DOHH2 (cell line): ENCODE results near the gene PLCL1.

Source experiments
- H3F3A ChIP-seq: fragments of 200-600 bp; sonication (generic), shearing (Covaris generic); 2 replicates; pipeline ENCODE4 v1.6.0; 2016; ENCODE audit warnings: antibody characterized with exemption, mild to moderate bottlenecking; ENCODE audit not compliant: control insufficient read depth, insufficient read depth
- H3K27ac ChIP-seq: fragments of 200-600 bp; sonication (generic); 2 replicates; pipeline ENCODE4 v1.5.1; 2014; ENCODE audit warnings: low read depth, mild to moderate bottlenecking, low read length, moderate library complexity
- H3K27me3 ChIP-seq: fragments of 200-600 bp; sonication (generic); 2 replicates; pipeline ENCODE4 v1.6.1; 2014; ENCODE audit warnings: mild to moderate bottlenecking, low read length, mixed read lengths; ENCODE audit not compliant: control insufficient read depth
- H3K36me3 ChIP-seq: fragments of 200-600 bp; sonication (generic); 2 replicates; pipeline ENCODE4 v1.6.1; 2014; ENCODE audit warnings: mild to moderate bottlenecking, low read length, moderate library complexity, mixed read lengths; ENCODE audit not compliant: control insufficient read depth
- H3K4me1 ChIP-seq: fragments of 200-600 bp; sonication (generic); 2 replicates; pipeline ENCODE4 v1.6.1; 2014; ENCODE audit warnings: mild to moderate bottlenecking, low read length, mixed read lengths; ENCODE audit not compliant: control insufficient read depth
- H3K4me2 ChIP-seq: fragments of 200-600 bp; sonication (generic); 2 replicates; pipeline ENCODE4 v1.6.0; 2014; ENCODE audit warnings: mild to moderate bottlenecking, low read length, moderate library complexity
- H3K4me3 ChIP-seq: fragments of 200-600 bp; sonication (generic); 2 replicates; pipeline ENCODE4 v1.5.1; 2014; ENCODE audit warnings: mild to moderate bottlenecking, low read length, mixed read lengths
- H3K79me2 ChIP-seq: fragments of 200-600 bp; sonication (generic); 2 replicates; pipeline ENCODE4 v1.6.1; 2014; ENCODE audit warnings: mild to moderate bottlenecking, low read length, mixed read lengths; ENCODE audit not compliant: control insufficient read depth
- H3K9me2 ChIP-seq: fragments of 200-600 bp; sonication (generic); replicated peaks from 2 replicates; pipeline ENCODE4 v1.6.1; 2014; ENCODE audit warnings: mild to moderate bottlenecking, low read length, mixed read lengths; ENCODE audit not compliant: control insufficient read depth
- H3K9me3 ChIP-seq: fragments of 200-600 bp; sonication (generic); 2 replicates; pipeline ENCODE4 v1.6.1; 2014; ENCODE audit warnings: antibody characterized with exemption, low read length, mixed read lengths; ENCODE audit not compliant: control insufficient read depth, insufficient read depth
- H4K20me1 ChIP-seq: fragments of 200-600 bp; sonication (generic); 2 replicates; pipeline ENCODE4 v1.6.0; 2014; ENCODE audit warnings: low read depth, mild to moderate bottlenecking, antibody characterized with exemption, low read length, moderate library complexity; ENCODE audit not compliant: control insufficient read depth, insufficient read depth
- EZH2phosphoT487 ChIP-seq: fragments of 200-600 bp; sonication (generic); IDR thresholded peaks from 2 replicates; pipeline ENCODE4 v1.6.1; 2017; ENCODE audit warnings: borderline replicate concordance, mild to moderate bottlenecking, antibody characterized with exemption, low read length, moderate library complexity, mixed read lengths
- TF ChIP-seq, protein P1 (sequence below): fragments of 200-600 bp; sonication (generic); IDR thresholded peaks from one replicate; pipeline ENCODE4 v1.5.1; 2014; ENCODE audit warnings: antibody characterized with exemption, mild to moderate bottlenecking, low read depth, low read length; ENCODE audit not compliant: poor library complexity, severe bottlenecking

Gene PLCL1

DNA sequence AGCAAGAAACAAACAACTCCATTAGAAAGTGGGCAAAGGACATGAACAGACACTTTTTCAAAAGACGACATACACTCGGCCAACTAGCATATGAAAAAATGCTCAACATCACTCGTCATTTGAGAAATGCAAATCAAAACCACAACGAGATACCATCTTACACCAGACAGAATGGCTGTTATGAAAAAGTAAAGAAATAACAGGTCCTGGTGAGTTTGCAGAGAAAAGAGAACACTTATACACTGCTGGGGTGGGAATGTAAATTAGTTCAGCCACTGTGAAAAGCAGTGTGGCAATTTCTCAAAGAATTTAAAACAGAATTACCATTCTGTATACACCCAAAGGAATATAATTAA, 130.5 kb downstream of the PLCL1 start:
- no peak for TF ChIP-seq EZH2phosphoT487
- TF ChIP-seq, protein P1, sequence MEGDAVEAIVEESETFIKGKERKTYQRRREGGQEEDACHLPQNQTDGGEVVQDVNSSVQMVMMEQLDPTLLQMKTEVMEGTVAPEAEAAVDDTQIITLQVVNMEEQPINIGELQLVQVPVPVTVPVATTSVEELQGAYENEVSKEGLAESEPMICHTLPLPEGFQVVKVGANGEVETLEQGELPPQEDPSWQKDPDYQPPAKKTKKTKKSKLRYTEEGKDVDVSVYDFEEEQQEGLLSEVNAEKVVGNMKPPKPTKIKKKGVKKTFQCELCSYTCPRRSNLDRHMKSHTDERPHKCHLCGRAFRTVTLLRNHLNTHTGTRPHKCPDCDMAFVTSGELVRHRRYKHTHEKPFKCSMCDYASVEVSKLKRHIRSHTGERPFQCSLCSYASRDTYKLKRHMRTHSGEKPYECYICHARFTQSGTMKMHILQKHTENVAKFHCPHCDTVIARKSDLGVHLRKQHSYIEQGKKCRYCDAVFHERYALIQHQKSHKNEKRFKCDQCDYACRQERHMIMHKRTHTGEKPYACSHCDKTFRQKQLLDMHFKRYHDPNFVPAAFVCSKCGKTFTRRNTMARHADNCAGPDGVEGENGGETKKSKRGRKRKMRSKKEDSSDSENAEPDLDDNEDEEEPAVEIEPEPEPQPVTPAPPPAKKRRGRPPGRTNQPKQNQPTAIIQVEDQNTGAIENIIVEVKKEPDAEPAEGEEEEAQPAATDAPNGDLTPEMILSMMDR: no peak
- no peaks in the 10 kb centered on the region for H4K20me1 ChIP-seq
- no peaks in the 10 kb centered on the region for H3K79me2 ChIP-seq
- H3K9me2 ChIP-seq: no peaks in the 10 kb centered on the region; the same call in 1 of the 2 replicates
- no peaks in the 10 kb centered on the region for H3K36me3 ChIP-seq
- H3K4me2 ChIP-seq: no peak overlapping the region
- no peaks in the 10 kb centered on the region for H3K4me1 ChIP-seq
- no peaks in the 10 kb centered on the region; the same call in 1 of the 2 replicates for H3K27me3 ChIP-seq
- H3K9me3 ChIP-seq: no peaks in the 10 kb centered on the region; the same call in 1 of the 2 replicates
- H3K27ac ChIP-seq: no peak overlapping the region
- H3K4me3 ChIP-seq: no peak overlapping the region
- no peaks in the 10 kb centered on the region for H3F3A ChIP-seq

DNA sequence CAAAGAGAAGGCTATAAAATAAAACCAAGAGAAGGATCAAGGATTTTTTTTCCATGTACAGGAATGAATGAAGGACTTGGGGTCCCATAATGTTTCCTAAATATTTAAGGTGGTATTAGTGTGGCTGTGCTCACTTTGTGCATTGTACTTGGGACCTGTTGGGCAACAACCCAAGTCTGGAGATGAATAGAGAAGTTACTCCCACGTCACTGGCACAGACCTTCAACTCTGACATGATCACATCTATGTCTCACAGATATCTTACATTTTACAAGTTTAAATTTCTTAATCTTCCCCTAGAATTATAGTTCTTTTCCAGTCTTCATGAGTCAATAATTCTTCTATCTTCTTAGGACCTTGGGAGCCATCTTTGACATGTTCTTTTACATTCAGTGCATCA, 133.4 kb downstream of the PLCL1 start:
- TF ChIP-seq, protein P1: no peak
- no peak for TF ChIP-seq EZH2phosphoT487
- Histone ChIP-seq H3K9me2 (no peaks in the 10 kb centered on the region; the same call in 1 of the 2 replicates), H3K27me3 (no peaks in the 10 kb centered on the region; the same call in 1 of the 2 replicates), H3K4me3 (no peak overlapping the region), H3K4me2 (no peak overlapping the region), H4K20me1 (no peaks in the 10 kb centered on the region), H3K36me3 (no peaks in the 10 kb centered on the region), H3K79me2 (no peaks in the 10 kb centered on the region), H3F3A (no peaks in the 10 kb centered on the region), H3K4me1 (no peaks in the 10 kb centered on the region), H3K9me3 (no peaks in the 10 kb centered on the region), H3K27ac (no peak overlapping the region)

DNA sequence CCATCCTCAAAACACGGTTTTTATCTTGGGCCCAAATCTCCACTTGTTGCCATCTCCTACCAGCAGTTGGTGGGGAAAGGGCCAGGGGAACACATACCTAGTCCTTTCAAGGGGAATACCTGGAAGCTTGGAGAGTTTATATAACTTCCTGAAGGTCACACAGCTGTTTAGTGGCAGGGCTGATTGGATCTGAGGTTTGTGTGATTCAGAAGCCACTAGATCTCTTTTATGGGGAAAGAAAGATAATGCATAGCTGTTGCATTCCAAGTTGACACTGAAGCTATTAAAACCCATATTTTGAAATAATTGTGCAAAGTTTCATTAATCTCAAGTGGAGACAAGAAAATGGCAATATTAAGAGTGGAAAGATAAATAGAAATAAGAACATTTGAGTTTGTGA, 134.2 kb downstream of the PLCL1 start:
- H3K9me2 ChIP-seq: no peaks in the 10 kb centered on the region; the same call in 1 of the 2 replicates
- H3K9me3 ChIP-seq: no peaks in the 10 kb centered on the region
- no peaks in the 10 kb centered on the region for H3F3A ChIP-seq
- H3K4me3 ChIP-seq: no peak overlapping the region
- no peaks in the 10 kb centered on the region for H3K79me2 ChIP-seq
- H3K27ac ChIP-seq: no peak overlapping the region
- no peaks in the 10 kb centered on the region; the same call in 1 of the 2 replicates for H3K27me3 ChIP-seq
- no peak for TF ChIP-seq EZH2phosphoT487
- no peaks in the 10 kb centered on the region for H3K36me3 ChIP-seq
- no peak overlapping the region for H3K4me2 ChIP-seq
- no peaks in the 10 kb centered on the region for H3K4me1 ChIP-seq
- no peaks in the 10 kb centered on the region for H4K20me1 ChIP-seq

DNA sequence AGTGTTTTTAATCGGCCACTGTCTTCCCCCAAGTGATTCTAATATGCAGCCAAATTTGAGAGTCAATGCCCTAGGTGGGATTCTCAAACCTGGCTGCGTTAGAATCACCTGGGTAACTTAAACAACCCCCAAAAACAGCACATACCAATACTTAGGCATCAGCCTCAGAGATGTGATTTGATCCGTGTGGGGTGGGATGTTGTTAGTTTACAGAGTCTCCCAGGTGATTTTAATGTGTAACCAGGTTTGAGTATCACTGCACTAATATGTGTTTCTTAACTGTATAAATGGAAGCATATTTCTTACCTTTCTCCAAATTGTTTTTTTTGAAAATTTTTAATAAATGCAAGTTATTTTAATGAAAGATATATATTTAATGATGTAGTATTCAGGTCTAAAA, 135.4 kb downstream of the PLCL1 start:
- H3K27ac ChIP-seq: no peak overlapping the region
- H4K20me1 ChIP-seq: no peaks in the 10 kb centered on the region
- H3K9me3 ChIP-seq: no peaks in the 10 kb centered on the region
- no peaks in the 10 kb centered on the region; the same call in 1 of the 2 replicates for H3K27me3 ChIP-seq
- no peaks in the 10 kb centered on the region; the same call in 1 of the 2 replicates for H3K9me2 ChIP-seq
- H3K36me3 ChIP-seq: no peaks in the 10 kb centered on the region
- H3K4me1 ChIP-seq: no peaks in the 10 kb centered on the region
- no peak overlapping the region for H3K4me3 ChIP-seq
- no peaks in the 10 kb centered on the region for H3K79me2 ChIP-seq
- no peaks in the 10 kb centered on the region for H3F3A ChIP-seq
- H3K4me2 ChIP-seq: no peak overlapping the region
- TF ChIP-seq EZH2phosphoT487: no peak
- TF ChIP-seq, protein P1: no peak
